Transverse colon (tissue), 4 donors: ENCODE results near the gene TCF3. TPM values are rescaled to one million over a fixed set of nuclear protein-coding genes. Genes with fewer than 3 reads are reported as not detected.
"Not testable (repeated sequence)": the region's sequence is repeated elsewhere in the genome, so short reads cannot be mapped to it uniquely, and the experiment has no call there.

Source experiments
- DNase-seq: peaks from one replicate; pipeline ENCODE4 v3.0.0-alpha.2; 2019
- H3K27ac ChIP-seq, 4 donors: fragments of 200-600 bp; sonication (generic); 2 replicates each; pipeline ENCODE4 v1.5.1; 2016 to 2018; ENCODE audit warnings: inconsistent platforms in 4 of 4
- H3K27me3 ChIP-seq: fragments of 200-600 bp; sonication (generic); 2 replicates; pipeline ENCODE4 v1.5.1; 2017; ENCODE audit warnings: inconsistent platforms
- H3K36me3 ChIP-seq, 4 donors: fragments of 200-600 bp; sonication (generic); 2 replicates each; pipeline ENCODE4 v1.5.1; 2017 to 2019; ENCODE audit warnings: inconsistent platforms in 4 of 4
- H3K4me1 ChIP-seq, 4 donors: fragments of 200-600 bp; sonication (generic); 2 replicates each; pipeline ENCODE4 v1.5.1; 2017 to 2020; ENCODE audit warnings: inconsistent platforms in 4 of 4
- H3K4me3 ChIP-seq, 4 donors: fragments of 200-600 bp; sonication (generic); 1 replicate in 1 of 4; 2 replicates in 3 of 4; pipeline versions ENCODE4 v1.5.1 to v1.6.1; 2017 to 2019; ENCODE audit warnings: inconsistent platforms in 4 of 4
- H3K9me3 ChIP-seq, 2 donors: fragments of 200-600 bp; sonication (generic); 2 replicates each; pipeline ENCODE4 v1.5.1; 2017 to 2019; ENCODE audit warnings: inconsistent platforms in 2 of 2
- CTCF ChIP-seq, 5 experiments: fragments of 200-600 bp in 3 of 5; fragments of 450-650 bp in 2 of 5; sonication (generic) in 3 of 5; IDR thresholded peaks; 1 replicate in 2 of 5; 2 replicates in 3 of 5; pipeline ENCODE4 v1.5.1; 2016 to 2017; ENCODE audit warnings: antibody characterized with exemption in 5 of 5, inconsistent platforms in 3 of 5, mild to moderate bottlenecking in 2 of 5, moderate library complexity in 1 of 5
- EP300 ChIP-seq: sonication (generic); formaldehyde crosslinking; IDR thresholded peaks from one replicate; pipeline ENCODE4 v1.6.1; 2017; ENCODE audit warnings: antibody characterized with exemption, low read depth
- POLR2A ChIP-seq: fragments of 450-650 bp; IDR thresholded peaks from one replicate; pipeline ENCODE4 v1.6.1; 2016; ENCODE audit warnings: antibody characterized with exemption, mild to moderate bottlenecking, moderate library complexity
- POLR2AphosphoS5 ChIP-seq, 3 donors: sonication (generic); formaldehyde crosslinking; IDR thresholded peaks; one replicate each; pipeline ENCODE4 v1.6.1; 2016; ENCODE audit warnings: antibody characterized with exemption in 3 of 3
- WGBS, 2 donors: methylation state at CpG; one replicate each; pipeline ENCODE4 v1.1.5; 2018; ENCODE audit warnings: low coverage in 1 of 2; 5-methylcytosine and 5-hydroxymethylcytosine counted together
- in situ Hi-C, 4 donors: fragments of 200-750 bp; cut with MboI; loops; one replicate each; pipeline versions ENCODE4 v1.15.0 to v1.15.1; 2017; ENCODE audit warnings: low sequenced_read_pairs in 3 of 4, low pct_ligation_motif_present in 1 of 4, low pct_unique_long_range_greater_than_20kb in 1 of 4
- intact Hi-C: fragments of 100-400 bp; cut with DNase I; formaldehyde crosslinking; loops from one replicate; pipeline ENCODE4 v1.15.1; 2023; ENCODE audit warnings: low total_unique reads
- total RNA-seq, 4 donors: library from RNA; depleted of rRNA; stranded (reverse); fragments of >200 nt; gene quantifications; one replicate each; pipeline ENCODE4 v1.1.0, GENCODE V29; 2016

The TCF3 gene
- total RNA-seq, 4 donors from 2014 or later = 55.9 to 160 (median 79.7) TPM

DNA sequence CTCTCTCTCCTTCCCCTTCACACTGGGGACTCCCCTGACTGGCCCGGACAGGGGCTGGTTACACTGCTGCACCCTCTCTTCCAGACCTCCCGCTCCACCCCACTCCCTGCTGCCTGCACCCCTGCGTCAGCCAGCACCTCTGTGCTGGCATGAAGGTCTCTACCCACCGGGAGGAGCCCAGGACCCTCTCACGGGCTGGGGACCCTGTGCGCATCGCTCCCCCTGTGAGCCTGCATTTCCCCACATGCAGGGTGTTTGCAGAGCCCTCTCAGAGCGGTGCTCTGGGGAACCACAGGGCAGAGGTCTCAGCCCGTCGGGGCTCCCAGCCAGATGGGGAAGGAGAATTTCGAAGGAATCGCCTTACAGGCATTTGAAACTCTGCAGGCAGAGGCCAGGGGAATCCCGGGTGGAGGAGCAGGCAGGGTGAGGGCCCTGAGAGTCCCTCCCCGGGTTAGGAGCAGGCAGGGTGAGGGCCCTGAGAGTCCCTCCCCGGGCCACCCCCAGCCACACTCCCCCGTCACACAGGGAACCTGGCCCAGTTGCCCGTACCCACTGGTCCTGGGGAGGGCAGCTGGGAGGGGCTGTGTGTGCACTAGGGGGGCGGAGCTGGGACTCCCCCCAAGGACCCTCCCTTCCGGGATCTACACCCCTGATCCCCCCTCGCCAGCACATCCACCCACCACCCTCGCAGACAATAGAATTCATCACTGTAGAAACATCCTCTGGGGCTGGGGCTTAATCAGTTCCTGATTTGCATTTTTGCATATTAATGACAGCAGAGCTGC is 16.3 kb upstream of the TCF3 start:
- in situ Hi-C loops = no loop called here
- intact Hi-C loops = no loop called here
- Histone ChIP-seq H3K36me3 (no peaks in the 10 kb centered on the region), H3K4me3 (no peak overlapping the region), H3K27ac (peak overlapping the region in 2 of 4 donors; percentile 52 to 61), H3K4me1 (peaks cover 8 to 15% (median 10%) of the 10 kb centered on the region in 4 donors), H3K27me3 (peaks cover 85% of the 10 kb centered on the region), H3K9me3 (no peaks in the 10 kb centered on the region)
- DNase-seq = peak; percentile 60
- TF ChIP-seq POLR2AphosphoS5 (IDR thresholded peaks at IDR 0.05) (peak in 1 of 3 donors; percentile 43), EP300 (no peak)
- WGBS, 2 donors = 11 to 13% methylated on average over 3 to 19 of the region's 21 CpGs

GRCh38 chr19:1668048-1668485 is 15.7 kb upstream of the TCF3 start:
- no peak overlapping the region for H3K4me3 ChIP-seq
- TF ChIP-seq POLR2A = no peak
- no peak for TF ChIP-seq POLR2AphosphoS5 (IDR thresholded peaks at IDR 0.05)
- TF ChIP-seq EP300 = no peak
- no peak for TF ChIP-seq CTCF (IDR thresholded peaks at IDR 0.05)
- in situ Hi-C loops (no loop called here), intact Hi-C loops (no loop called here)
- DNase-seq = no peak
- no peaks in the 10 kb centered on the region for H3K9me3 ChIP-seq
- H3K27me3 ChIP-seq = peaks cover 79% of the 10 kb centered on the region
- peaks cover 8 to 15% (median 10%) of the 10 kb centered on the region in 4 donors for H3K4me1 ChIP-seq
- no peaks in the 10 kb centered on the region for H3K36me3 ChIP-seq
- WGBS, 2 donors = 22 to 44% methylated on average over 2 of the region's 2 CpGs
- peak overlapping the region in 2 of 4 donors; percentile 52 to 61 for H3K27ac ChIP-seq

- in situ Hi-C loops (no loop called here), intact Hi-C loops (no loop called here)
- peaks cover 0 to 5% (median 0%) of the 10 kb centered on the region in 4 donors for H3K4me1 ChIP-seq
- 65% methylated on average over 11 of the region's 12 CpGs; no CpG with 5 or more reads in 1 of the 2 donors for WGBS, 2 donors
- no peak for TF ChIP-seq POLR2A
- no peak for TF ChIP-seq CTCF (IDR thresholded peaks at IDR 0.05)
- TF ChIP-seq POLR2AphosphoS5 (IDR thresholded peaks at IDR 0.05) = no peak
- no peak for TF ChIP-seq EP300
- H3K9me3 ChIP-seq = no peaks in the 10 kb centered on the region
- no peak overlapping the region for H3K4me3 ChIP-seq
- peak; percentile 44 for DNase-seq
- H3K27me3 ChIP-seq = peaks cover 60% of the 10 kb centered on the region
- no peaks in the 10 kb centered on the region for H3K36me3 ChIP-seq
- peak overlapping the region in 1 of 4 donors; percentile 3 for H3K27ac ChIP-seq
These were observed 13.2 kb upstream of the TCF3 start for GRCh38 chr19:1665565-1666047.

- Histone ChIP-seq H3K27ac (no peak overlapping the region), H3K4me3 (no peak overlapping the region), H3K9me3 (no peaks in the 10 kb centered on the region), H3K36me3 (no peaks in the 10 kb centered on the region), H3K27me3 (peaks cover 46% of the 10 kb centered on the region), H3K4me1 (peaks cover 0 to 3% (median 0%) of the 10 kb centered on the region in 4 donors)
- DNase-seq = no peak
- WGBS, 2 donors = 74 to 78% methylated on average over 3 to 13 of the region's 13 CpGs
- intact Hi-C loops = no loop called here
- TF ChIP-seq EP300 (no peak), POLR2AphosphoS5 (IDR thresholded peaks at IDR 0.05) (no peak), CTCF (IDR thresholded peaks at IDR 0.05) (no peak), POLR2A (no peak)
- in situ Hi-C loops = no loop called here
These were observed 11.4 kb upstream of the TCF3 start for GRCh38 chr19:1663852-1664251.

GRCh38 chr19:1663227-1663626 is 10.8 kb upstream of the TCF3 start:
- WGBS, 2 donors = 85 to 86% methylated on average over 4 to 7 of the region's 7 CpGs

More at GRCh38 chr19:1663227-1663626, 10.8 kb upstream of the TCF3 start:
- H3K4me1 ChIP-seq, in situ Hi-C loops, intact Hi-C loops, H3K4me3 ChIP-seq, DNase-seq, H3K36me3 ChIP-seq, H3K27ac ChIP-seq, H3K9me3 ChIP-seq: not testable (repeated sequence)
- H3K27me3 ChIP-seq = peaks cover 42% of the 10 kb centered on the region
